ENCODE data around the gene PJVK. TPM values are rescaled to one million over a fixed set of nuclear protein-coding genes. Genes with fewer than 3 reads are reported as not detected.

PJVK gene
- total and polyA plus RNA-seq, 2 experiments from 2014 or later, result 1.6 to 2.1 TPM

GRCh38 chr2:178415979-178416378 is 35.2 kb upstream of the PJVK start (continued):
- TF ChIP-seq ZNF462 (CRISPR knock-in tag; IDR thresholded peaks at IDR 0.05), result no peak

- Histone ChIP-seq H3K4me3 (no peak overlapping the region), H3K27ac (ENCODE audit: low read depth) (no peak overlapping the region), H3K79me2 (replicated peaks; ENCODE audit: insufficient read depth) (peaks cover 7% of the 10 kb centered on the region; the same call in 1 of the 2 replicates), H2AFZ (no peak overlapping the region), H3K36me3 (ENCODE audit: insufficient read depth) (no peaks in the 10 kb centered on the region), H3K9me2 (ENCODE audit: insufficient read depth) (no peaks in the 10 kb centered on the region), H3K4me2 (no peak overlapping the region), H4K20me1 (replicated peaks; ENCODE audit: insufficient read depth) (no peaks in the 10 kb centered on the region), H3K4me1 (ENCODE audit: insufficient read depth) (no peaks in the 10 kb centered on the region), H3K27me3 (ENCODE audit: insufficient read depth) (no peaks in the 10 kb centered on the region), H3F3A (replicated peaks; ENCODE audit: low read depth) (no peaks in the 10 kb centered on the region)
- H3K4me1 Mint-ChIP-seq, result peaks cover 11% of the 10 kb centered on the region
- DNase-seq (ENCODE audit: low spot score) (no peak), ATAC-seq (no peak)
- TF ChIP-seq JUNB (IDR thresholded peaks at IDR 0.05; ENCODE audit: unreplicated experiment) (no peak), EZH2phosphoT487 (IDR thresholded peaks at IDR 0.05; ENCODE audit: unreplicated experiment) (no peak), ZNF462 (CRISPR knock-in tag; IDR thresholded peaks at IDR 0.05) (no peak)
- H3K27me3 Mint-ChIP-seq (ENCODE audit: insufficient read depth, low read depth, poor library complexity), result peaks cover 9% of the 10 kb centered on the region
- H3K4me3 Mint-ChIP-seq, result no peak overlapping the region
- no peak overlapping the region for H3K27ac Mint-ChIP-seq
- H3K9me3 Mint-ChIP-seq, result no peaks in the 10 kb centered on the region
- H3K36me3 Mint-ChIP-seq (ENCODE audit: low read depth), result no peaks in the 10 kb centered on the region
Measured at GRCh38 chr2:178417916-178418315, 33.3 kb upstream of the PJVK start.

Measured in GM23338 (cell line).